ENCODE data around the gene PLEKHA5. TPM values are rescaled to one million over a fixed set of nuclear protein-coding genes. Genes with fewer than 3 reads are reported as not detected.

The PLEKHA5 gene
- polyA plus RNA-seq, 3 donors, result 0.35 to 0.79 (median 0.41) TPM

- Histone ChIP-seq H3K27ac (ENCODE audit: low read depth in 1 of 2, low read length in 2 of 2) (no peak overlapping the region), H3K36me3 (replicated peaks in 1 of 2; ENCODE audit: control insufficient read depth in 1 of 2, insufficient read depth in 2 of 2, low read length in 2 of 2) (no peaks in the 10 kb centered on the region), H3K9me3 (replicated peaks in 1 of 2; ENCODE audit: control insufficient read depth in 1 of 2, insufficient read depth in 1 of 2, low read length in 2 of 2) (no peaks in the 10 kb centered on the region), H3K9ac (ENCODE audit: insufficient read depth, low read length, poor library complexity, severe bottlenecking) (no peak overlapping the region), H3K4me3 (replicated peaks in 1 of 3; ENCODE audit: low read depth in 2 of 3, low read length in 3 of 3) (no peak overlapping the region), H3K4me2 (replicated peaks; ENCODE audit: extremely low read depth, low read length, poor library complexity, severe bottlenecking) (no peak overlapping the region), H3K4me1 (ENCODE audit: control insufficient read depth in 1 of 2, insufficient read depth in 2 of 2, low read length in 2 of 2) (no peaks in the 10 kb centered on the region), H4K20me1 (ENCODE audit: insufficient read depth, low read length) (no peaks in the 10 kb centered on the region), H3K79me2 (ENCODE audit: insufficient read depth, low read length) (no peaks in the 10 kb centered on the region), H2AFZ (ENCODE audit: insufficient read depth, low read depth, low read length, poor library complexity, severe bottlenecking) (no peak overlapping the region), H3K27me3 (ENCODE audit: control insufficient read depth in 2 of 2, insufficient read depth in 2 of 2, low read length in 2 of 2) (no peaks in the 10 kb centered on the region)
- Mint-ChIP-seq H3K4me1 (peaks cover under 1% of the 10 kb centered on the region), H3K4me3 (no peak overlapping the region), H3K36me3 (no peaks in the 10 kb centered on the region), H3K27me3 (ENCODE audit: low read depth in 3 of 3) (no peaks in the 10 kb centered on the region), H3K27ac (no peak overlapping the region), H3K9me3 (no peaks in the 10 kb centered on the region)
- DNase-seq, result no peak
- no CpG with 5 or more reads among the region's 3 CpGs for WGBS (ENCODE audit: insufficient coverage)
- intact Hi-C loops (cut with micrococcal nuclease), result no loop called here
- TF ChIP-seq CTCF (IDR thresholded peaks at IDR 0.05), result peak; percentile 38
These were observed 93.5 kb downstream of the PLEKHA5 start for GRCh38 chr12:19223018-19223417.

- DNase-seq, result no peak
- H3K9me3 ChIP-seq (replicated peaks in 1 of 2; ENCODE audit: control insufficient read depth in 1 of 2, insufficient read depth in 1 of 2, low read length in 2 of 2), result no peaks in the 10 kb centered on the region
- TF ChIP-seq CTCF (IDR thresholded peaks at IDR 0.05), result no peak
- no peaks in the 10 kb centered on the region for H3K27me3 ChIP-seq (ENCODE audit: control insufficient read depth in 2 of 2, insufficient read depth in 2 of 2, low read length in 2 of 2)
- H3K4me2 ChIP-seq (replicated peaks; ENCODE audit: extremely low read depth, low read length, poor library complexity, severe bottlenecking), result no peak overlapping the region
- intact Hi-C loops (cut with micrococcal nuclease), result no loop called here
- H3K9ac ChIP-seq (ENCODE audit: insufficient read depth, low read length, poor library complexity, severe bottlenecking), result no peak overlapping the region
- H2AFZ ChIP-seq (ENCODE audit: insufficient read depth, low read depth, low read length, poor library complexity, severe bottlenecking), result no peak overlapping the region
- H3K79me2 ChIP-seq (ENCODE audit: insufficient read depth, low read length), result no peaks in the 10 kb centered on the region
- 100% methylated on average over 1 of the region's 1 CpG for WGBS (ENCODE audit: insufficient coverage)
- no peak overlapping the region for H3K27ac ChIP-seq (ENCODE audit: low read depth in 1 of 2, low read length in 2 of 2)
- Mint-ChIP-seq H3K27me3 (ENCODE audit: low read depth in 3 of 3) (no peaks in the 10 kb centered on the region), H3K4me3 (no peak overlapping the region), H3K4me1 (peaks cover 3% of the 10 kb centered on the region), H3K36me3 (no peaks in the 10 kb centered on the region), H3K9me3 (no peaks in the 10 kb centered on the region), H3K27ac (peak overlapping the region in 1 of 7 donors; percentile 10)
- H3K4me3 ChIP-seq (replicated peaks in 1 of 3; ENCODE audit: low read depth in 2 of 3, low read length in 3 of 3), result no peak overlapping the region
- no peaks in the 10 kb centered on the region for H3K4me1 ChIP-seq (ENCODE audit: control insufficient read depth in 1 of 2, insufficient read depth in 2 of 2, low read length in 2 of 2)
- H3K36me3 ChIP-seq (replicated peaks in 1 of 2; ENCODE audit: control insufficient read depth in 1 of 2, insufficient read depth in 2 of 2, low read length in 2 of 2), result no peaks in the 10 kb centered on the region
- no peaks in the 10 kb centered on the region for H4K20me1 ChIP-seq (ENCODE audit: insufficient read depth, low read length)
These were observed 94.2 kb downstream of the PLEKHA5 start for GRCh38 chr12:19223695-19224094.
